Natural killer cell (primary cell): ENCODE measurements around the gene HLA-B. TPM values are rescaled to one million over a fixed set of nuclear protein-coding genes. Genes with fewer than 3 reads are reported as not detected.
"Not testable (repeated sequence)": the region's sequence is repeated elsewhere in the genome, so short reads cannot be mapped to it uniquely, and the experiment has no call there.

Source experiments
- ATAC-seq, 3 donors: fragments of 150-1000 bp in 2 of 3; fragments of 200-7000 bp in 1 of 3; cut with Tn5 transposase; 1 replicate in 1 of 3; 2 replicates in 2 of 3; pipeline ENCODE4 v1.10.0; 2021; ENCODE audit warnings: mild to moderate bottlenecking in 2 of 3, moderate library complexity in 2 of 3
- DNase-seq, 2 donors: peaks; one replicate each; pipeline versions ENCODE4 v3.0.0 to v3.0.0-alpha.2; 2013 to 2021; ENCODE audit warnings: mixed read lengths in 1 of 2
- H3K27ac ChIP-seq: one replicate; pipeline ENCODE4 v1.5.1; 2013; ENCODE audit warnings: mild to moderate bottlenecking, low read length
- H3K27me3 ChIP-seq: one replicate; pipeline ENCODE4 v1.6.1; 2013; ENCODE audit warnings: low read length; ENCODE audit not compliant: control insufficient read depth, insufficient read depth
- H3K36me3 ChIP-seq: one replicate; pipeline ENCODE4 v1.6.1; 2013; ENCODE audit warnings: low read length; ENCODE audit not compliant: control insufficient read depth, insufficient read depth
- H3K4me1 ChIP-seq: one replicate; pipeline ENCODE4 v1.6.1; 2013; ENCODE audit warnings: low read length; ENCODE audit not compliant: control insufficient read depth, insufficient read depth
- H3K4me3 ChIP-seq: one replicate; pipeline ENCODE4 v1.5.1; 2013; ENCODE audit warnings: low read length
- H3K9me3 ChIP-seq: one replicate; pipeline ENCODE4 v1.6.1; 2013; ENCODE audit warnings: low read length; ENCODE audit not compliant: control insufficient read depth, insufficient read depth
- H3K27ac Mint-ChIP-seq, 2 donors: one replicate each; pipeline ENCODE4 v1.8.0; 2022; ENCODE audit warnings: mild to moderate bottlenecking in 2 of 2, mixed read lengths in 2 of 2, moderate library complexity in 1 of 2
- H3K27me3 Mint-ChIP-seq, 2 donors: one replicate each; pipeline ENCODE4 v1.8.0; 2022; ENCODE audit warnings: low read depth in 2 of 2, mixed read lengths in 2 of 2
- H3K36me3 Mint-ChIP-seq: one replicate; pipeline ENCODE4 v1.8.0; 2022; ENCODE audit warnings: mixed read lengths
- H3K4me1 Mint-ChIP-seq, 2 donors: one replicate each; pipeline ENCODE4 v1.8.0; 2022; ENCODE audit warnings: mixed read lengths in 2 of 2
- H3K4me3 Mint-ChIP-seq: one replicate; pipeline ENCODE4 v1.8.0; 2022; ENCODE audit warnings: mild to moderate bottlenecking, moderate library complexity, mixed read lengths
- H3K9me3 Mint-ChIP-seq, 2 donors: one replicate each; pipeline ENCODE4 v1.8.0; 2022; ENCODE audit warnings: mixed read lengths in 2 of 2
- WGBS: methylation state at CpG from one replicate; pipeline ENCODE4 v1.1.7; 2013; ENCODE audit warnings: missing lambda C conversion rate; ENCODE audit not compliant: insufficient coverage; 5-methylcytosine and 5-hydroxymethylcytosine counted together
- intact Hi-C: fragments of 100-400 bp; cut with micrococcal nuclease; formaldehyde crosslinking; loops from one replicate; pipeline ENCODE4 v1.14.2; 2022
- total RNA-seq, 4 donors: library from RNA; stranded (reverse); fragments of 120-200 nt in 1 of 4; gene quantifications; one replicate each; pipeline versions ENCODE4 v1.2.3 to v1.2.4, GENCODE V29; 2013 to 2022
- TF ChIP-seq, protein P1 (sequence below): fragments of 200-600 bp; IDR thresholded peaks from one replicate; pipeline ENCODE4 v1.8.0; 2022; ENCODE audit warnings: antibody characterized with exemption

HLA-B gene
- total RNA-seq, 3 donors from 2014 or later (not counting 1 experiment from before 2014, with no cell fraction given): 9,586 to 11,061 (median 11,048) TPM

DNA sequence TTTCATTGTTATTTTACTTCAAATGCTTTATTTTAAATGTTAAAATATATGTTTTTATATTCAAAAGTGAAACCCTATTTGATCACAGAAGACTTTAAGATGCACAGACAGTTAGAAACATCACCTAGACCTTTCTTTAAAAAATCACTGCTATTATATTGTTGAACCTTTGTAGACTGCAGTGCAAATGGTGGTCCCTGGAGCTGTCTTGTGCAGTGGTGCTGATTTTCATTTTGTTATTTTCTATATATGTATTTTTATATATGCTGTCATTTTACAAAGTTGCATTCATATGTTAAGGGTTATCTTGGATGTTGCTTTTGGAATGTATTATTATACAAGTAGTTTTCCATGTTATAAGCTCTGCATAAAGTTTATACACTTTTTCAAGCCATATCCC, 18.7 kb upstream of the HLA-B start:
- TF ChIP-seq, protein P1, sequence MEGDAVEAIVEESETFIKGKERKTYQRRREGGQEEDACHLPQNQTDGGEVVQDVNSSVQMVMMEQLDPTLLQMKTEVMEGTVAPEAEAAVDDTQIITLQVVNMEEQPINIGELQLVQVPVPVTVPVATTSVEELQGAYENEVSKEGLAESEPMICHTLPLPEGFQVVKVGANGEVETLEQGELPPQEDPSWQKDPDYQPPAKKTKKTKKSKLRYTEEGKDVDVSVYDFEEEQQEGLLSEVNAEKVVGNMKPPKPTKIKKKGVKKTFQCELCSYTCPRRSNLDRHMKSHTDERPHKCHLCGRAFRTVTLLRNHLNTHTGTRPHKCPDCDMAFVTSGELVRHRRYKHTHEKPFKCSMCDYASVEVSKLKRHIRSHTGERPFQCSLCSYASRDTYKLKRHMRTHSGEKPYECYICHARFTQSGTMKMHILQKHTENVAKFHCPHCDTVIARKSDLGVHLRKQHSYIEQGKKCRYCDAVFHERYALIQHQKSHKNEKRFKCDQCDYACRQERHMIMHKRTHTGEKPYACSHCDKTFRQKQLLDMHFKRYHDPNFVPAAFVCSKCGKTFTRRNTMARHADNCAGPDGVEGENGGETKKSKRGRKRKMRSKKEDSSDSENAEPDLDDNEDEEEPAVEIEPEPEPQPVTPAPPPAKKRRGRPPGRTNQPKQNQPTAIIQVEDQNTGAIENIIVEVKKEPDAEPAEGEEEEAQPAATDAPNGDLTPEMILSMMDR: no peak
- intact Hi-C loops: no loop called here
- peaks cover 17 to 46% of the 10 kb centered on the region in 2 donors for H3K27me3 Mint-ChIP-seq
- peaks cover 2% of the 10 kb centered on the region for H3K27me3 ChIP-seq
- no peaks in the 10 kb centered on the region for H3K36me3 Mint-ChIP-seq
- no peak overlapping the region for H3K27ac ChIP-seq
- H3K4me1 Mint-ChIP-seq: peaks cover 0 to 5% of the 10 kb centered on the region in 2 donors
- H3K4me1 ChIP-seq: no peaks in the 10 kb centered on the region
- no peak overlapping the region for H3K4me3 ChIP-seq
- DNase-seq (no peak), ATAC-seq (no peak)
- H3K9me3 Mint-ChIP-seq: no peaks in the 10 kb centered on the region
- H3K36me3 ChIP-seq: no peaks in the 10 kb centered on the region
- H3K9me3 ChIP-seq: no peaks in the 10 kb centered on the region
- no peak overlapping the region for H3K27ac Mint-ChIP-seq
- no peak overlapping the region for H3K4me3 Mint-ChIP-seq

DNA sequence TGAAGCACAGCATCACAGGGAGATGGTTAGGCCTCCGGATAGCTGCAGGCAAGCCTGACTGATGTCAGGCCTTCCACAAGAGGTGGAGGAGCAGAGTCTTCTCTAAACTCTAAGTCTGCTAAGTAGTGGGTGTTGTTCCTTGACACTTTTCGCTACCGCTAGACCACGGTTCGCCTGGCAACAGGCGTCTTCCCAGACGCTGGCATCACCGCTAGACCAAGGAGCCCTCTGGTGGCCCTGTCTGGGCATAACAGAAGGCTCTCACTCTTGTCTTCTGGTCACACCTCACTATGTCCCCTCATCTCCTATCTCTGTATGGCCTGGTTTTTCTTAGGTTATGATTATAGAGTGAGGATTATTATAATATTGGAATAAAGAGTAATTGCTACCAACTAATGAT, 17.1 kb upstream of the HLA-B start:
- 21% methylated on average over 4 of the region's 8 CpGs for WGBS
- H3K4me1 ChIP-seq, H3K4me3 ChIP-seq, DNase-seq, H3K36me3 ChIP-seq, H3K27ac ChIP-seq, H3K27me3 ChIP-seq, H3K9me3 ChIP-seq, H3K27ac Mint-ChIP-seq, H3K36me3 Mint-ChIP-seq, intact Hi-C loops, H3K4me1 Mint-ChIP-seq, H3K4me3 Mint-ChIP-seq, ATAC-seq, H3K9me3 Mint-ChIP-seq: not testable (repeated sequence)
- TF ChIP-seq, protein P1: peak; percentile 37
- peaks cover 28 to 49% of the 10 kb centered on the region in 2 donors for H3K27me3 Mint-ChIP-seq

DNA sequence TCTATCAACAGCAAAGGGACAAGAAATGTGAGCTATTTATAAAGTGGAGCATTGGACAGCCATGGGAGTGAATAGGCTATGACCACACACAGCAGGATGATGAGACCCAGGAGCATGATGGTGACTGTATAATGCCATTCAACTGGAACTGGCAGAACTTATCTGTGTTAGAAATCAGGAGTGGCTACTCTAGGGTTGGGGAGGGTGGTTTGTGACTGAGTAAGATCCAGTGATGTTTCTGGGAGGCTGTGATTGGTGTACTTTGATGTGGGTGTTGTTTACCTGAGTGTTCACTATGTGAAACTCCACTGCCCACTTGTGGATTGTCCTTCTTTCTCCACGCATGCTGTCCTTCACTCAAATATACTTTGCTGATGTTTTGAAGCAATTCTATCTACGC, 11.5 kb upstream of the HLA-B start:
- intact Hi-C loops: no loop called here
- Histone ChIP-seq H3K4me3 (no peak overlapping the region), H3K9me3 (no peaks in the 10 kb centered on the region), H3K36me3 (no peaks in the 10 kb centered on the region), H3K27me3 (peaks cover 4% of the 10 kb centered on the region), H3K4me1 (peaks cover 9% of the 10 kb centered on the region), H3K27ac (no peak overlapping the region)
- ATAC-seq (no peak), DNase-seq (no peak)
- no peak overlapping the region for H3K4me3 Mint-ChIP-seq
- TF ChIP-seq, protein P1: no peak
- no peaks in the 10 kb centered on the region for H3K9me3 Mint-ChIP-seq
- peaks cover 8 to 9% of the 10 kb centered on the region in 2 donors for H3K4me1 Mint-ChIP-seq
- no peak overlapping the region for H3K27ac Mint-ChIP-seq
- WGBS: no CpG with 5 or more reads among the region's 2 CpGs
- H3K27me3 Mint-ChIP-seq: peaks cover 52 to 75% of the 10 kb centered on the region in 2 donors
- no peaks in the 10 kb centered on the region for H3K36me3 Mint-ChIP-seq
